ENCODE data around the gene MCCD1. TPM values are rescaled to one million over a fixed set of nuclear protein-coding genes. Genes with fewer than 3 reads are reported as not detected.
"Not testable (repeated sequence)": the region's sequence is repeated elsewhere in the genome, so short reads cannot be mapped to it uniquely, and the experiment has no call there.

The MCCD1 gene
- polyA plus RNA-seq (ENCODE audit: insufficient read length in 12 of 12), result not detected
- long read RNA-seq, donor 1, result 0 reads
- long read RNA-seq, donor 2, result 0 reads
- long read RNA-seq, donor 3, result 0 reads
- long read RNA-seq, donor 4, result 0 reads
- long read RNA-seq, donor 5, partial matches to known transcripts, result 465 of 693 reads
- long read RNA-seq, donor 5, other reads (novel, unspliced or antisense), result 228 of 693 reads
- long read RNA-seq, donor 6, result 0 reads
- long read RNA-seq, donor 7, partial matches to known transcripts, result 152 of 177 reads
- long read RNA-seq, donor 7, other reads (novel, unspliced or antisense), result 25 of 177 reads
- long read RNA-seq, donor 8, result 0 reads
- long read RNA-seq, donor 9, partial matches to known transcripts, result 144 of 220 reads
- long read RNA-seq, donor 9, other reads (novel, unspliced or antisense), result 76 of 220 reads
- long read RNA-seq, donor 10, result 0 reads
- long read RNA-seq, donor 11, result 0 reads

DNA sequence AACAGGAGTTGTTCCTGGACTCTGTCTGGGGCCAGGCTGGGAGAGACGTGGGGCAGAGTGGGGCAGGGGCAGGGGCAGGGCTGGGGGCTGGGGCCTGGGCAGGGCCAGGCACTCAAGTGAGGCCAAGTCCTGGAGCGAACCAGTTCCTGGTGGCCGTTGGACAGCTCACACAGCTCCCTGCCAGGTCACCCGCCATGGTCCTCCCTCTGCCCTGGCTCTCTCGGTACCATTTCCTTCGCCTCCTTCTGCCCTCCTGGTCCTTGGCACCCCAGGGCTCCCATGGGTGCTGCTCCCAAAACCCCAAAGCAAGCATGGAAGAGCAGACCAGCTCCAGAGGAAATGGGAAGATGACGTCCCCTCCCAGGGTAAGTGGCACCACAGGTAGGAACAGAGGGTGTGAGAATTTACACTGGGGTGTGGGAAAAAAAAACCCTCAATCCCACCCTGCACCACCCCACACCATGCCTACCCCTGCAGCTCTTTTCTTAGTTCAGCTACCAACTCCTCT is at the start of gene MCCD1:
TSS of gene MCCD1 (plus strand) at position 142 of the 508 bp plus-strand sequence. CDS start at position 195, 53 bp downstream.
- DNase-seq, result no peak

DNA sequence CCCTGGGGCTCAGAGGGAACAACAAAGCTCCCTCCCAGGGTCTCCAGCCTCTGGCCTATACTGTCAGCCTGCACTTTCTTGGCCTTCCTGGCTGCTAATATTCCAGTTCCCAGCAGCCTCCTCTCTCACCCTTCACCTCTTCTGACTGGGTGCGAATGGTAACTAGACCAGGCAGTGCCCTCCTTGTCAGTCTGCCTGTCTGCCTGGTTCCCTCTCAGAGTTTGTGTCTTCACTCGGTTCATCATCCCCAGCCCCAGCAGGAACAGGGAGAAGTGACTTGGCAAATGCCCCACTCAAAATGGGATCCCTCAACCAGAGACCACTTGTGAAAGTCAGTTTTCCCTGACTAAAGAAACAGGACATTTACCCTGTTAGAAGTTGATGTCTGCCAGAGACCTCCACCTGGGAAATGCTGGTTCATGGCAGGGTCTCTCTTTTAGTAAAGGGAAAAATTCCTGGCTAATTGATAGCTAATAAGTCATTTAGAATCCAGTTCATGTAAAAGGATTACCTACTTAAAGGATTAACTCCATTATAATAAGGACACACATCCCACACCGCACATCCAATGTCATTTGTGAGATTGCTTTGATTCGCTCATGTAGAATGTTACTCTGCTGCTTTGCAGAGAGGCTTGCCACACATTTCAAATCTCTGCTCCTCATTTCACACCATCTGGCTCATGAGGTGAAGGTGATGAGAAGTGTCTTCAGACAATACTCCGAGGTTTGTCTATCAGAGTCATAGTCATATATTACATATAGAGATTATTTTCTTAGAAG is 49.4 kb upstream of the MCCD1 start:
- DNase-seq, result no peak

- DNase-seq, result no peak
Measured at GRCh38 chr6:31479933-31480535, 48.7 kb upstream of the MCCD1 start.

- DNase-seq, result no peak
Measured at GRCh38 chr6:31480574-31480973, 48.2 kb upstream of the MCCD1 start.

- no peak for DNase-seq
Measured at GRCh38 chr6:31483392-31483791, 45.4 kb upstream of the MCCD1 start.

- DNase-seq, result no peak
Measured at GRCh38 chr6:31485055-31485454, 43.7 kb upstream of the MCCD1 start.

DNA sequence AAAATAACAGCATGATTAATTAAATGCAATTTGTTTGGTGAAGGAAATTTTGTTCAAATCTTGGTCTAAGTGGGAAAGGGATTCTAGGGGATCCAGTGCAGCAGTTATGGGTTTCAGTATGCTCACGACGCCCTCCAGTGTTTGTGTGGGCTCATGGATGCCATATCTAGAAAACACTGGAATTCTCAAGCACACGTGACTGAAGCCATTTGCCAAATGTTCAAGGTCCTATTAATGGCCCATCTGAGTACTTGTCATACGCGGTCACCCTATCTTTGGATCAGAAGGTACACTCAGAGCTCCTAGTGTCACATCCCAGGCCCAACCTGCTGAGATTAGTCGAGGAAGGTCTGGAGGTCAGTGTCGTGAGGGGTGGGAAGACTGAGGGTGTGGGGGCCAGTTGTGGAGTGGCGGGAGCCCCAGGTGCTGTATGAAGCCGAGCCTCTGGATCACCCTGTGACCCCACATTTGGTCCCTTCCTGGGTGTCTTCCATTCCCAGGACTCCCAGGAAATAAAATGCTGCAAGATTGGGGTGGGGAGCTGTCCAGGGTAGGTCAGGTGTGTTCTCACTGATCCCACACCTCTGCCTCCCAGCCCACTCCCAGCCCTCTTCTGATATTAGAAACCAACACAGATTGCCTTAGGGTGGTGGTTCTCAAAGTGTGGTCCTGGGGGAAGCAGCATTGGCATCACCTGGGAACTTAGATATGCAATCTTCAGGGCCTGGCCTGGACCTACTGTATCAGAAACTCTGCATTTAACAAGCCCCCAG is 42.5 kb upstream of the MCCD1 start:
- not testable (repeated sequence) for DNase-seq

- not testable (repeated sequence) for DNase-seq
Measured at GRCh38 chr6:31487674-31488073, 41.1 kb upstream of the MCCD1 start.

- DNase-seq, result no peak
Measured at GRCh38 chr6:31489086-31489485, 39.7 kb upstream of the MCCD1 start.

GRCh38 chr6:31490115-31490873 is 38.5 kb upstream of the MCCD1 start:
- no peak for DNase-seq

GRCh38 chr6:31493550-31493874 is 35.2 kb upstream of the MCCD1 start:
- DNase-seq, result not testable (repeated sequence)

- DNase-seq, result peak; percentile 55
Measured at GRCh38 chr6:31493875-31494694, 34.7 kb upstream of the MCCD1 start.

- DNase-seq, result no peak
Measured at GRCh38 chr6:31495580-31495979, 33.2 kb upstream of the MCCD1 start.

DNA sequence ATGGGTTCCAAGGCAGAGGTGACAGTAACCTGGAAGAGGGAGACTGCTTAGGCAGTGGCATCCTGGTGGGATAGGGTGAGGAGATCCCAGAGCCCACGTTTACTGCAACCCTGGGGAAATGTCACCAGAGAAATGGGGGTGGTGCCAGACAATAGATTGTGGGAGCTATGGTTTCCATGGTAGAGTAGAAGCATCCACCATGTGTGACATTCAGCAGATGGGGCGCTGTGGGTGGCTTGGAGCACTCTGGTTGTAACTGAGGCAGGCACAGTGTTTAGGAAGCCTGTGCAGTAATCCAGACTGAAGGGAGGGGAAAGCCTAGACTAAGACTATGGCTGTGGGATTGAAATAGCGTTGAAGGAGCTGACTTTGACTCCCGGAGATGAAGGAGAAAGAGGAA is 31.9 kb upstream of the MCCD1 start:
- DNase-seq, result not testable (repeated sequence)

DNA sequence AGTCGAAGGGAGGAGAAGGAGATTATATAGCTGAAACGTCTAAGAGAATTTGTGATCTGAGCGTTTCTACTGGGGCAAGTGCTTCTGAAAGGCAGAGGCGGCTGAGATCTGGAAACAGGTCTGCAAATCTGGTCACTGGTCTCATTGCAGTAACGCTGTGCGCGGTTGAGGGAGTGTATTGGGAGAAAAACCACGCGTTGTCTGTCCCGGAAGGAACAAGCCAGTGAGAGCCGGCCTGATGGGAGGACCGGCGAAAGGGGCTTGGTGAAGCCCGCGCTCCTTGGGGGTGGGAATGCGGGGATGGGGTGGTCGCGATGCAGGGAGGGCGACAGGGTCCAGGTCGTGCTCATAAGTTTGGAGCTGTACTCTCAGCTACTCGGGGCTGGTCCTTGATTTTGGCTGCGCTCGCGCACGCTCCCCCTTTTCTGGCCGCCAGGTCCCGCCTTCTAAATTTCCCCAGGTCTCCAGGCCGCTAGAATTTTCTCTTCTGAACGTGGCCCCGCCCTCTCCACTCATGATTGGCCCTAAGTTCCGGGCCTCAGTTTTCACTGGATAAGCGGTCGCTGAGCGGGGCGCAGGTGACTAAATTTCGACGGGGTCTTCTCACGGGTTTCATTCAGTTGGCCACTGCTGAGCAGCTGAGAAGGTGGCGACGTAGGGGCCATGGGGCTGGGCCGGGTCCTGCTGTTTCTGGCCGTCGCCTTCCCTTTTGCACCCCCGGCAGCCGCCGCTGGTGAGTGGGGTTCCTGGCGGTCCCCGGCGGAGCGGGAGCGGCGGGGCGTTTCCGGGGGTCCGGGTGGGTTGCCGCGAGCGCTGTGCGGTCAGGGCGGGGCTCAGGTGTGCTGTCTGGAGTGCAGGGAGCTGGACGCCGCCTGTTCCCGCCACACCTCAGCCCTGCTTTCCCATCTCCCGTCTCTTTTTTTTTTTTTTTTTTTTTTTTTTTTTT is 31.0 kb upstream of the MCCD1 start, which contains the start of gene MICB:
TSS of gene MICB (plus strand) at position 615 of the 946 bp plus-strand sequence. CDS start at position 664, 49 bp downstream.
- DNase-seq, result peak; percentile 32

- no peak for DNase-seq
Measured at GRCh38 chr6:31498748-31499147, 30.0 kb upstream of the MCCD1 start.

DNA sequence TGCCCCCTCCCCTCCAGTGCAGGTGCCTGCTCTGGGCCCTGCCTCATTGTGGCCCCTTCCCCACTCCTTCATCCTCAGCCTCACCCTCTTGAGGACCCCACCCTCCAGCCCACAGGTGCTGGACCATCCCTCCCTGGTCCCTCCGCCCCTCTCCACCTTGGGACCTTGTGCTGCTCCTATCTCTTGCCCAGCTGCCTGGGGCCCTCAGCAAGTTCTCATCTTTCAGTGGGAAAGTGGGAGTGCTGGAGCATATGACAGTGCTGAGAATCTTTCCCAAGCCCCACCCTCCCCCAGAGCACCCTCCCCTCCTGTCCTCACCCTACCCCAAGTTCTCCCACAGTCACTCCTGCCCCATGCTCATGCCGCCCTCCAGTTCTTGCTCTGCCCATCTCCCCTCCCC is 29.1 kb upstream of the MCCD1 start:
- not testable (repeated sequence) for DNase-seq

DNA sequence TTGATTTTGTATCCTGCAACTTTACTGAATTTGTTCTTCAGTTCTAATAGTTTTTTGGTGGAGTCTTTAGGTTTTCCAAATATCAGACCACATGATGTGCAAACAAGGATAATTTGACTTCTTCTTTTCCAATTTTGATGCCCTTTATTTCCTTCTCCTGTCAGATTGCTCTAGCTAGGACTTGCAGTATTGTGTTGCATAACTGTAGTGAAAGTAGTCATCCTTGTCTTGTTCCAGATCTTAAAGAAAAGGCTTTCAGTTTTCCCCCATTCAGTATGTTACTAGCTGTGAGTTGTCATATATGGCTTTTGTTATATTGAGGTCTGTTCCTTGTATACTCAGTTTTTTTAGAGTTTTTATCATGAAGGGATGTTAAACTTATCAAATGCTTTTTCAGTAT is 26.2 kb upstream of the MCCD1 start:
- no peak for DNase-seq

- not testable (repeated sequence) for DNase-seq
Measured at GRCh38 chr6:31509036-31509435, 19.7 kb upstream of the MCCD1 start.

Data from muscle of arm (tissue), 14 donors.